ENCODE measurements around the gene LILRA6.

DNA sequence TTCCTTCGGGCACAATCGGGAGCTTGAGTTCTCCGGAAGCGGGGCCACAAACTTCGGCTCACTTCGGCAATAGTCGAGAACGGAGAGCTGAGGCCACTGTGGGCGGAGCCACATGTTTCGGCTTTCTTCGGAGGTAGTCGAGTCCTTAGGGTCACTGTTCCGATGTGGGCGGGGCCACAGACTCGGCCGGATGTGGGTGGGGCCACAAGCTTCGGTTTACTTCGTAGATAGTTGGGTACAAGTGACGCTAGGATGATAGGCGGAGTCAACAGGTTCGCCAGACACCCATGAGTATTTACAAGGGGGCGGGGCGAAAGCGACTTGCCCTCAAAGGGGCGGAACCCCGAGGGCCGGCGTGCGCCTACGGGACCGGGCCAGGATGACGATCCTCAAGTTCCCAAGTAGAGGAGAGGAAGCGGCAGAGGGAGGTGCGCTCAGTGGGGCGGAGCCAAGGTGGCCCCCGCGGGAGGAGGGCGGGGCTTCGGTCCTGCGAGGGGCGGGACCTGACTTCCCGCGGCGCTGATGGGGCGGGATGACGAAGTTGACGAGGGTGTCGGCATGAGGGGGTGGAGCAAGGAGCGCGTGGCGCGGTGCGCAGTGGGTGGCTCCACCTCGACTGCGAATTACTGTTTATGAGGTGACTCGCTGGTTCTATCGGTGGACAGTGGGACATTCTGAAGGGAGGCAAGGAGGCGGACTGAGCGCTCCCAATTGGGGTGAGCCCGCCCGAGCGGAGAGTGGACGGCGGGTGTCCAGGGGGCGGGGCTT, 52.7 kb downstream of the LILRA6 start:
- TF ChIP-seq, protein P1, sequence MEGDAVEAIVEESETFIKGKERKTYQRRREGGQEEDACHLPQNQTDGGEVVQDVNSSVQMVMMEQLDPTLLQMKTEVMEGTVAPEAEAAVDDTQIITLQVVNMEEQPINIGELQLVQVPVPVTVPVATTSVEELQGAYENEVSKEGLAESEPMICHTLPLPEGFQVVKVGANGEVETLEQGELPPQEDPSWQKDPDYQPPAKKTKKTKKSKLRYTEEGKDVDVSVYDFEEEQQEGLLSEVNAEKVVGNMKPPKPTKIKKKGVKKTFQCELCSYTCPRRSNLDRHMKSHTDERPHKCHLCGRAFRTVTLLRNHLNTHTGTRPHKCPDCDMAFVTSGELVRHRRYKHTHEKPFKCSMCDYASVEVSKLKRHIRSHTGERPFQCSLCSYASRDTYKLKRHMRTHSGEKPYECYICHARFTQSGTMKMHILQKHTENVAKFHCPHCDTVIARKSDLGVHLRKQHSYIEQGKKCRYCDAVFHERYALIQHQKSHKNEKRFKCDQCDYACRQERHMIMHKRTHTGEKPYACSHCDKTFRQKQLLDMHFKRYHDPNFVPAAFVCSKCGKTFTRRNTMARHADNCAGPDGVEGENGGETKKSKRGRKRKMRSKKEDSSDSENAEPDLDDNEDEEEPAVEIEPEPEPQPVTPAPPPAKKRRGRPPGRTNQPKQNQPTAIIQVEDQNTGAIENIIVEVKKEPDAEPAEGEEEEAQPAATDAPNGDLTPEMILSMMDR (IDR thresholded peaks at IDR 0.05) = no peak
- peak in 1 of 2 donors; percentile 88 for TF ChIP-seq POLR2A (IDR thresholded peaks at IDR 0.05)
